AG09309 (cell line): ENCODE measurements around the gene PDCD1LG2.
A peak's percentile ranks its signal among the peaks of the same experiment; 100 is the strongest.

Experiments used
- DNase-seq: peaks from one replicate; pipeline ENCODE4 v3.0.0-alpha.2; 2010; ENCODE audit warnings: low read depth
- H3K4me3 ChIP-seq: 2 replicates; pipeline ENCODE4 v1.5.1; 2011; ENCODE audit warnings: mild to moderate bottlenecking, low read depth, low read length, moderate library complexity; ENCODE audit not compliant: control insufficient read depth
- CTCF ChIP-seq: IDR thresholded peaks from 2 replicates; pipeline ENCODE4 v1.5.1; 2011; ENCODE audit warnings: mild to moderate bottlenecking, low read depth, low read length, inconsistent platforms; ENCODE audit not compliant: insufficient read depth, control insufficient read depth; ENCODE audit errors: missing control alignments

The PDCD1LG2 gene

GRCh38 chr9:5608298-5609225 lies 98.2 kb downstream of the PDCD1LG2 start:
- H3K4me3 ChIP-seq, result peak overlapping the region; percentile 8; the same call in 1 of the 2 replicates
- no peak for TF ChIP-seq CTCF

DNA sequence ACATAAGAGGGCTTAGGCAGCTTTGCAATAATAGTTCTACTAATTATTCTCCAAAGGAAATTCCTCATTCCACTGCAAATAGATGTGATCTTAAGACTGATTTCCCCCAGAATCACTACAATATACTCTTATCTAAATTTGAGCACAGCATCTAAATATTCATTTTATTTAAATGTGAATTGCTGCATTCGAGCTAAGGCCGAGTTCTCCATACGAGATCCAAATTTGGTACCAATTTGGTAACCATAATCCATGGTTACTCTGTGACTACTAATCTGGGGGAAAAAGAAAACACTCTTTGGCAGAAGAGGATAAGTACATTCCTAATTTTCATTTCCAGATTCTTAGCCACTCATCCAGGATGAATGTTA lies 98.9 kb downstream of the PDCD1LG2 start:
- no peak overlapping the region for H3K4me3 ChIP-seq
- no peak for TF ChIP-seq CTCF
- DNase-seq, result no peak

More at GRCh38 chr9:5608298-5609225, 98.2 kb downstream of the PDCD1LG2 start:
- DNase-seq, result no peak

- DNase-seq, result no peak
- H3K4me3 ChIP-seq, result no peak overlapping the region
- TF ChIP-seq CTCF, result no peak
Observed at GRCh38 chr9:5610491-5610890, 100.2 kb downstream of the PDCD1LG2 start.

- DNase-seq, result no peak
- TF ChIP-seq CTCF, result no peak
- no peak overlapping the region for H3K4me3 ChIP-seq
Observed at GRCh38 chr9:5611321-5612184, 101.2 kb downstream of the PDCD1LG2 start.

DNA sequence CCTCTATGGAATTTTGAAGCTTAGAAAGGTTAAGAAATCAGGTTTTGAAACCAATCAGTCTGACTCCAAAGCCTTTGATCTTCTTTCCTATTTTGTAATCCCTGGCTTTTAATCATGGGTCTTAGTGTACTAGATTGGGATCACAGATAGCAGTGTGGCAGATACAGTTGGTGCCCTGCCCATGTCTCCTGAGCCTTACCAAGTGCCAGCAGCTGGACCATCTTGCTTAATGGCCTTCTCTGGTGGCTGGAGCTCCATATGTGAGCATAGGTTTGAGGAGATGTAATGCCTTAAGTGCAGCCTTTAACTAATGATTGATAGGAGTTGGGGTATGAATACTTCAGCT lies 101.8 kb downstream of the PDCD1LG2 start:
- no peak overlapping the region for H3K4me3 ChIP-seq
- TF ChIP-seq CTCF, result no peak
- no peak for DNase-seq

GRCh38 chr9:5614192-5614591 lies 103.9 kb downstream of the PDCD1LG2 start:
- DNase-seq, result no peak
- H3K4me3 ChIP-seq, result no peak overlapping the region
- no peak for TF ChIP-seq CTCF
